Upper lobe of left lung (tissue), 4 donors: ENCODE data around the gene HPSE2.

Experiments used
- CTCF ChIP-seq, 6 experiments: fragments of 450-650 bp in 4 of 6; fragments of 200-600 bp in 2 of 6; sonication (generic) in 2 of 6; IDR thresholded peaks; one replicate each; pipeline ENCODE4 v1.5.1; 2016 to 2019; ENCODE audit warnings: antibody characterized with exemption in 6 of 6
- POLR2A ChIP-seq, 4 donors: fragments of 450-650 bp; IDR thresholded peaks; one replicate each; pipeline ENCODE4 v1.5.1; 2016 to 2017; ENCODE audit warnings: antibody characterized with exemption in 4 of 4, mild to moderate bottlenecking in 2 of 4
- POLR2AphosphoS5 ChIP-seq, 2 donors: sonication (generic); formaldehyde crosslinking; IDR thresholded peaks; one replicate each; pipeline ENCODE4 v1.5.1; 2017; ENCODE audit warnings: antibody characterized with exemption in 2 of 2

- TF ChIP-seq CTCF (IDR thresholded peaks at IDR 0.05) (no peak), POLR2AphosphoS5 (IDR thresholded peaks at IDR 0.05) (no peak), POLR2A (IDR thresholded peaks at IDR 0.05) (no peak)
Measured at GRCh38 chr10:98925651-98926050, 310.0 kb downstream of the HPSE2 start.
